Choroid plexus epithelial cell (primary cell): ENCODE measurements around the gene MARCHF11.
A peak's percentile ranks its signal among the peaks of the same experiment; 100 is the strongest.

Source experiments
- DNase-seq: peaks from one replicate; pipeline ENCODE4 v3.0.0-alpha.2; 2010; ENCODE audit warnings: low read depth
- H3K4me3 ChIP-seq: 2 replicates; pipeline ENCODE4 v1.5.1; 2011; ENCODE audit warnings: low read depth, mild to moderate bottlenecking, control low read depth, low read length, moderate library complexity
- TF ChIP-seq, protein P1 (sequence below): conservative IDR thresholded peaks from 2 replicates; pipeline ENCODE4 v1.5.1; 2011; ENCODE audit warnings: low read depth, mild to moderate bottlenecking, control low read depth, inconsistent platforms, low read length, moderate library complexity

The MARCHF11 gene

DNA sequence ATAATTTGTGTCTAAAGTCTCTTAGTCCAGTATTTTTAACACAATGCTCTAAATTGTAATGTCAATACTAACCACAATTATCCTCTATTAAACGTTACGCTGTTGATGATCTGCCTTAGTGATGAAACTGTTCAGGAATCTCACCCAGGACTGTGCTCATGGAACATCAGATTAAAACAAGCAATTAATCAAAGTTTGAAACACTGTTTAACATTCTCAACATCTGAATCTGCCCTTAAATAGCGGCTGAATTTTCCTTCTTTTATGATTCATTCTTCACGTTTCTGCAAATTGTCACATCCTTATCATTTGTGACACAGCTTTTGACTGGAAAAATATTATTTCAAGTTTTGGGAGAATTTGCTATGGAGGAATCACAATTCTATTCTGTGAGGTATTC is 113.8 kb downstream of the MARCHF11 start:
- TF ChIP-seq, protein P1, sequence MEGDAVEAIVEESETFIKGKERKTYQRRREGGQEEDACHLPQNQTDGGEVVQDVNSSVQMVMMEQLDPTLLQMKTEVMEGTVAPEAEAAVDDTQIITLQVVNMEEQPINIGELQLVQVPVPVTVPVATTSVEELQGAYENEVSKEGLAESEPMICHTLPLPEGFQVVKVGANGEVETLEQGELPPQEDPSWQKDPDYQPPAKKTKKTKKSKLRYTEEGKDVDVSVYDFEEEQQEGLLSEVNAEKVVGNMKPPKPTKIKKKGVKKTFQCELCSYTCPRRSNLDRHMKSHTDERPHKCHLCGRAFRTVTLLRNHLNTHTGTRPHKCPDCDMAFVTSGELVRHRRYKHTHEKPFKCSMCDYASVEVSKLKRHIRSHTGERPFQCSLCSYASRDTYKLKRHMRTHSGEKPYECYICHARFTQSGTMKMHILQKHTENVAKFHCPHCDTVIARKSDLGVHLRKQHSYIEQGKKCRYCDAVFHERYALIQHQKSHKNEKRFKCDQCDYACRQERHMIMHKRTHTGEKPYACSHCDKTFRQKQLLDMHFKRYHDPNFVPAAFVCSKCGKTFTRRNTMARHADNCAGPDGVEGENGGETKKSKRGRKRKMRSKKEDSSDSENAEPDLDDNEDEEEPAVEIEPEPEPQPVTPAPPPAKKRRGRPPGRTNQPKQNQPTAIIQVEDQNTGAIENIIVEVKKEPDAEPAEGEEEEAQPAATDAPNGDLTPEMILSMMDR, result no peak
- no peak for DNase-seq
- no peak overlapping the region for H3K4me3 ChIP-seq

DNA sequence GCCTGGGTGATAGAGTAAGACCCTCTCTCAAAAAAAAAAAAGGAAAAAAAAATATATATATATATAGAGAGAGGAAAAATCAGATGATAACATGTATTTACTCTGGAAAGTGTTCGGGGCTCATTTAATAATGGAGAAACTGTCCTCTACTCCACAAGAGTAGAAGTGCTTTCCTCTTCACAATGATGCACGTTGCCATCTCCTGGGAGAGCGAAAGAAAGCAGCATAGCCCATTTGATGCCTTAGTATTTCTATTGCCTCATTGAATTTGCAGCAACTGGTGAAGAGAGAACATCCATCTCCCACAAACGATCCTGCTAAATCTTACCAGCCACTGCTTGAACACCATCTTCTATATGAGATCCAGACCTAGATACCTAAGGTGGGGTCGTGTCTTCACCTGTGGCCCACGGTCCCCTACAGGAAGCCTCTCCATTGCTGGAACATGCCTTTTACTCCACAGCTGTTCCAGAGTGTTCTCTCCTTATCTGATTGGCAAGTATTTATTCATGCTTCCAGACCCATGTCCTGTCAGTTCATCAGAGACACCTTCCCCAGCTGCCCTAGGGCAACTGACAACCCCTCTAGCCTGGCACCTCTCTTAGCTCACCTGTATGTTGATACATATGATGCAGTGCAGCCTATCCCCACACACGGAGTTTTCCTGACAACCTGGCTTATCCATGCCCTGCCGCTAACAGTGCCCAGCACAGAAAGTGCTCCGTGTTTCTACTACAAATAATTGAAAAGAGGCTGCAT is 115.3 kb downstream of the MARCHF11 start:
- TF ChIP-seq, protein P1, result no peak
- H3K4me3 ChIP-seq, result no peak overlapping the region
- DNase-seq, result no peak

DNA sequence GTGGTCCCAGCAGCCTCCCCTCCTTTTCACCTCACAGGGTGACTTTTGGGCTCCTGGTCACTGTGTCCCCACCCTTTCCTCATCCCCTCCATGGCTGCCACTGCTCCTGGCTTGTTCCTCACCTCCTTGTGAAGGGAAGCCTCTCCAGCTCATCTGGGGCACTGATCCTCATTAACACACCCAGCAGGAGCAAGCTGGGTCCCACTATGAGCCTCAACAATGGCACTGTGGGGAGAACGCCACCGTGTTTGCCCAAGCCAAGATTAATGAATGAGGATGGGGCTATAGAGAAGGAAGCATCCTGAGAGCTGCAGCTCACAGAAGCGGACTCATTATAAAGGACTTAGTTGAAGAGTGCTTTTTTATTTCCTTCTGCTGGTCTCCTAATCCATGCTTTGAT is 118.4 kb downstream of the MARCHF11 start:
- no peak for DNase-seq
- H3K4me3 ChIP-seq, result no peak overlapping the region
- TF ChIP-seq, protein P1, result no peak

- no peak overlapping the region for H3K4me3 ChIP-seq
- DNase-seq, result peak; percentile 6
- TF ChIP-seq, protein P1, result no peak
Observed at GRCh38 chr5:16057277-16057676, 122.3 kb downstream of the MARCHF11 start.

DNA sequence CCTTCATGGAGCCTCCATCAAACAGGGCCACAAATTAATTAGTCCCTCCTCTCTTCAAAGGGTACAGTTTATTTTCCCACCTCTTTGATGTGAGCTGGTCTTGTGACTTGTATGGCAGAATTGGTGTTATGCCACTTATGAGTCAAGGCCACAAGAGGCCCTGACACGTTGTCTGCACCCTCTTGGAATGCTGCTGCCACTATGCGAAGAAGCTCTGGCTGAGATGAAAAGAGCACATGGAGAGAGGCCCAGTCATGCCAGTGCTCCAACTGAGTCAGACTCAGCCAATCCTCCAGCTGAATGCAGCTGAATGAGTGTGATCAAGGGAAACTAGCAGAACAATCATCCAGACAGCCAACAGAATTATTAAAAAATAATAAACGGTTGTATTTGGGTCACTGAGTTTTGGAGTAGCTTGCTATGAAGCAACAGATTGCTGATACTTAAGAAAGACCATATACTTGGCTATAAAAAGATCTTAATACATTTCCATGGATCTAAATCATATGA is 128.3 kb downstream of the MARCHF11 start:
- H3K4me3 ChIP-seq, result no peak overlapping the region
- no peak for DNase-seq
- TF ChIP-seq, protein P1, result no peak

DNA sequence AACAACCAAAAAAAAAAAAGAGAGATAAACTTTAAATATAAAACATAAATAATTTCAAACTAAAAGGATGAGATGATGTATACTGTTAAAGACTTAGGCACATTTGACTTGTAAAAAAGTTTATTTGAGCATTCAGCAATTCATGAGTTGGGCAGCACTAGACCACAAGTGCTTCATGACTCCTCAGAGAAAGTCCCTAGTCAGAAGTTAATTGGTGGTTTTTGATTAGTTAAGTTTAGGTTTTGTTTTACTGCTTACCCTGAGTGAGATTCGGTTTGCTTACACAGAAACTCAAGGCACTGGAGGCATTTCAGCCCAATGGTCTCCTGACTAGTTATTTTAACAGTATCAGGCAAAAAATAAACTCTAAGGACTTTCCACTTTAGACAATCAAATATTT is 129.2 kb downstream of the MARCHF11 start:
- no peak for DNase-seq
- TF ChIP-seq, protein P1, result no peak
- H3K4me3 ChIP-seq, result no peak overlapping the region

DNA sequence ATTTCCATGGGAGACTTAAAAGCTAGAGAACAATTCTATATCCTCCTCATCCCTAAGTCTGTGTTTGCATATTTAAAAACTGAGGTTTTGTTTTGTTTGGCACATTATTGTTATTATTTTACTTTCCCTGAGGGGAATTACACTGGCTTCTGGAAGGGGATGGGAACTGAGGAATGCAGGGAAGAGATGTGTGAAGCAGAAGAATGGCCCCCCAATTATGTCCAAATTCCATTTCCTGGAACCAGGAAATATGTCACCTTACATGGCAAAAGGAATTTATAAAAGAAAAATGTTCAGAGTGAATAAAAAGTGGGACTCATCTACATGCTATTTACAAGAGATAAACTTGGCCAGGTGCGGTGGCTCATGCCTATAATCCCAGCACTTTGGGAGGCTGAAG is 129.8 kb downstream of the MARCHF11 start:
- no peak overlapping the region for H3K4me3 ChIP-seq
- TF ChIP-seq, protein P1, result no peak
- no peak for DNase-seq
